Aortic smooth muscle cell (primary cell): Measurements from ENCODE around the gene FAM3D. TPM values are rescaled to one million over a fixed set of nuclear protein-coding genes. Genes with fewer than 3 reads are reported as not detected.

Experiments used
- total RNA-seq: library from RNA; depleted of rRNA; stranded (reverse); fragments of >200 nt; gene quantifications from 2 replicates; pipeline ENCODE4 v1.2.3, GENCODE V29; 2014

FAM3D gene
- 0.13 and 0.19 TPM in 2 replicates for total RNA-seq

DNA sequence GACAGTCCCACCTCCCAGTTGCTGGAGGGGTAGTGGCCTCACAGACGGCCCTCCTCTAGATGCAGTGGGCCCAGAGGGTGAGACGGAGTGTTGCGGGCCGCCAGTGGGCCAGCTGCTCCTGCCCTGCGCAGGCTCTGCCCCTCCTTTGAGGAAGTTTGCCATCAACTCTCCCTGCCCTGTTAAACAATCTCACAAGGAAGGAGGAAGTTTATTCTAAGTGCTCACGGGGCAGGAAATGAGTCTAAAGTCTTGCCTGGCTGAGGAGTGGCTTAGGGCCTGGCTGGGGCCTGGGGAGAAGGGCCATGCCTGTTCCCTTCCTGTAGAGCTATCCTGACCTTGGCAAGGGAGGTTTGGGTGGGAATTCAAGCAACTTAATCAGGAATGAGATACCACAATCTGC, at the start of gene FAM3D:
Gene FAM3D, minus strand, starts transcription at position 92 of the 400 bp plus-strand sequence. CDS start 11,211 bp downstream, outside the sequence.

Other genes with a start within 250 kb of the FAM3D start
- gene PDHB, start 232.9 kb downstream of the FAM3D start, total RNA-seq: 103 and 121 TPM in 2 replicates
- gene KCTD6, start 174.7 kb downstream of the FAM3D start, total RNA-seq: 7.8 and 7.9 TPM in 2 replicates
- 25.6 and 27.1 TPM in 2 replicates for gene ACOX2, start 129.6 kb downstream of the FAM3D start, total RNA-seq
- 0.99 and 1.2 TPM in 2 replicates for gene FAM107A, start 89.4 kb downstream of the FAM3D start, total RNA-seq